GM10266 (cell line): ENCODE results near the gene CERS4.
"Not testable (repeated sequence)": the region's sequence is repeated elsewhere in the genome, so short reads cannot be mapped to it uniquely, and the experiment has no call there.

Experiments
- DNase-seq: peaks from one replicate; pipeline ENCODE4 v3.0.0; 2012; ENCODE audit errors: extremely low spot score
- CTCF ChIP-seq: IDR thresholded peaks from 2 replicates; pipeline ENCODE4 v1.5.1; 2012; ENCODE audit warnings: mild to moderate bottlenecking, low read depth; ENCODE audit not compliant: control insufficient read depth, insufficient read depth; ENCODE audit errors: missing control alignments

Gene CERS4

GRCh38 chr19:8259922-8260247 is 50.7 kb downstream of the CERS4 start:
- no peak for TF ChIP-seq CTCF
- DNase-seq: no peak

- no peak for DNase-seq
- no peak for TF ChIP-seq CTCF
Measured at GRCh38 chr19:8261347-8261746, 52.2 kb downstream of the CERS4 start.

- no peak for DNase-seq
- no peak for TF ChIP-seq CTCF
Measured at GRCh38 chr19:8261881-8262280, 52.7 kb downstream of the CERS4 start.

- no peak for DNase-seq
- TF ChIP-seq CTCF: no peak
Measured at GRCh38 chr19:8262431-8262830, 53.3 kb downstream of the CERS4 start.

- not testable (repeated sequence) for DNase-seq
Measured at GRCh38 chr19:8264248-8264647, 55.1 kb downstream of the CERS4 start.

GRCh38 chr19:8265872-8266271 is 56.7 kb downstream of the CERS4 start:
- DNase-seq: no peak
- TF ChIP-seq CTCF: no peak

GRCh38 chr19:8269724-8270123 is 60.6 kb downstream of the CERS4 start:
- DNase-seq: no peak
- TF ChIP-seq CTCF: no peak

- not testable (repeated sequence) for DNase-seq
Measured at GRCh38 chr19:8276508-8276907, 67.3 kb downstream of the CERS4 start.

GRCh38 chr19:8291337-8291736 is 82.2 kb downstream of the CERS4 start:
- not testable (repeated sequence) for DNase-seq
